Erythroblast (primary cell): ENCODE data around the gene YOD1.

Experiments used
- GATA1 ChIP-seq: IDR thresholded peaks from 2 replicates; pipeline ENCODE4 v1.6.1; 2011; ENCODE audit warnings: low read depth, mild to moderate bottlenecking, control low read depth, low read length, moderate library complexity
- POLR2A ChIP-seq: IDR thresholded peaks from 2 replicates; pipeline ENCODE4 v1.6.1; 2011; ENCODE audit warnings: mild to moderate bottlenecking, low read length

DNA sequence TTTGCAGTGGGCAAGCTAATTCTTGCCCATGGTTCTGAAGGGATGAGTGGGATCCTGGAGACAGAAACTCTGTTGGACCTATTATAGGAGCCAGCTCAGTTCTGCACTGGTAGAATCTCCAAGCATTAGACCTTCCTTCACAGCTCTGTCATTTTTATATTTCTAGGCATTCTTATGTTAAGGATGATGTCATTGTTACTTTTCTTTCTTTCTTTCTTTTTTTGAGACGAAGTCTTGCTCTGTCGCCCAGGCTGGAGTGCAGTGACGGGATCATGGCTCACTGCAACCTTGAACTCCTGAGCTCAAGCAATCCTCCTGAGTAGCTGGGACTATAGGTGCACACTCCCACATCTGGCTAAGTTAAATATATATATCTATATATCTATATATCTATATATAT, 9.6 kb upstream of the YOD1 start:
- TF ChIP-seq POLR2A, result no peak
- TF ChIP-seq GATA1, result no peak
